Measurements from ENCODE around the gene TMBIM1. TPM values are rescaled to one million over a fixed set of nuclear protein-coding genes. Genes with fewer than 3 reads are reported as not detected.
A peak's percentile ranks its signal among the peaks of the same experiment; 100 is the strongest.

Gene TMBIM1
- total RNA-seq, 1 experiment from 2014 or later = 114 TPM

GRCh38 chr2:218244204-218244603 lies 48.1 kb downstream of the TMBIM1 start:
- no peaks in the 10 kb centered on the region for H3K9me3 ChIP-seq (ENCODE audit: control insufficient read depth, insufficient read depth, low read depth, low read length)
- intact Hi-C loops (cut with micrococcal nuclease; ENCODE audit: unreplicated experiment) (no loop called here), in situ Hi-C loops (cut with HindIII; ENCODE audit: low pct_unique_long_range_greater_than_20kb, low sequenced_read_pairs) (no loop called here)
- DNase-seq (ENCODE audit: low read depth, low spot score) (no peak), ATAC-seq (no peak)
- H3K27ac ChIP-seq (ENCODE audit: low read length) = no peak overlapping the region
- no peaks in the 10 kb centered on the region for H3K4me1 ChIP-seq (ENCODE audit: control insufficient read depth, insufficient read depth, low read length)
- ChIA-PET CTCF (no interaction called here), POLR2A (no interaction called here)
- no peak for TF ChIP-seq POLR2AphosphoS5 (IDR thresholded peaks at IDR 0.05; ENCODE audit: low read depth, low read length)
- no peak for TF ChIP-seq REST (IDR thresholded peaks at IDR 0.05; ENCODE audit: insufficient read depth in 1 of 2, low read depth in 2 of 2, low read length in 1 of 2)
- no peak for TF ChIP-seq SIN3A (IDR thresholded peaks at IDR 0.05; ENCODE audit: borderline replicate concordance, insufficient read depth, low read depth, low read length)
- TF ChIP-seq CTCF (IDR thresholded peaks at IDR 0.05) = no peak
- no peak for TF ChIP-seq TCF7L2 (IDR thresholded peaks at IDR 0.05; ENCODE audit: low read depth, low read length)
- peaks cover 52% of the 10 kb centered on the region for H3K36me3 ChIP-seq (ENCODE audit: control insufficient read depth, insufficient read depth, low read length)
- H3K4me3 ChIP-seq (ENCODE audit: low read depth in 2 of 2, low read length in 2 of 2) = no peak overlapping the region
- H3K27me3 ChIP-seq (ENCODE audit: control insufficient read depth, insufficient read depth, low read length) = no peaks in the 10 kb centered on the region
- BruUV-seq (replicated peaks) = TSS peak; percentile 33

- TSS peak; percentile 18 for BruUV-seq (replicated peaks)
- Histone ChIP-seq H3K27me3 (ENCODE audit: control insufficient read depth, insufficient read depth, low read length) (no peaks in the 10 kb centered on the region), H3K4me1 (ENCODE audit: control insufficient read depth, insufficient read depth, low read length) (no peaks in the 10 kb centered on the region), H3K27ac (ENCODE audit: low read length) (no peak overlapping the region), H3K9me3 (ENCODE audit: control insufficient read depth, insufficient read depth, low read depth, low read length) (no peaks in the 10 kb centered on the region), H3K4me3 (ENCODE audit: low read depth in 2 of 2, low read length in 2 of 2) (no peak overlapping the region), H3K36me3 (ENCODE audit: control insufficient read depth, insufficient read depth, low read length) (peaks cover 45% of the 10 kb centered on the region)
- in situ Hi-C loops (cut with HindIII; ENCODE audit: low pct_unique_long_range_greater_than_20kb, low sequenced_read_pairs) = no loop called here
- no peak for ATAC-seq
- POLR2A ChIA-PET = no interaction called here
- CTCF ChIA-PET = no interaction called here
- TF ChIP-seq CTCF (IDR thresholded peaks at IDR 0.05) (no peak), SIN3A (IDR thresholded peaks at IDR 0.05; ENCODE audit: borderline replicate concordance, insufficient read depth, low read depth, low read length) (no peak), POLR2AphosphoS5 (IDR thresholded peaks at IDR 0.05; ENCODE audit: low read depth, low read length) (0 out of 2 replicates have a peak, but pooled peaks have one; percentile 9), REST (IDR thresholded peaks at IDR 0.05; ENCODE audit: insufficient read depth in 1 of 2, low read depth in 2 of 2, low read length in 1 of 2) (no peak), TCF7L2 (IDR thresholded peaks at IDR 0.05; ENCODE audit: low read depth, low read length) (no peak)
- intact Hi-C loops (cut with micrococcal nuclease; ENCODE audit: unreplicated experiment) = no loop called here
- DNase-seq (ENCODE audit: low read depth, low spot score) = no peak
Observed at GRCh38 chr2:218238887-218239286, 53.4 kb downstream of the TMBIM1 start.
